Measurements from ENCODE around the gene ADAP1. TPM values are rescaled to one million over a fixed set of nuclear protein-coding genes. Genes with fewer than 3 reads are reported as not detected.
"Not testable (repeated sequence)": the region's sequence is repeated elsewhere in the genome, so short reads cannot be mapped to it uniquely, and the experiment has no call there.

Gene ADAP1
- polyA plus RNA-seq, 3 donors: 49.1 to 117 (median 72.2) TPM

GRCh38 chr7:908591-909357 is 45.7 kb downstream of the ADAP1 start:
- intact Hi-C loops (cut with micrococcal nuclease): loop anchor here (2.0 to 10.0 kb wide), 3 partner anchors 20 to 156 kb away; partner anchors contain the start of gene ADAP1 (in 1 of the 2)
- peak overlapping the region; percentile 90 for H3K4me2 ChIP-seq (replicated peaks; ENCODE audit: extremely low read depth, low read length, poor library complexity, severe bottlenecking)
- Mint-ChIP-seq H3K4me1 (peaks cover 41% of the 10 kb centered on the region), H3K27ac (peak overlapping the region in 2 of 7 donors; percentile 27 to 46), H3K36me3 (peaks cover 10 to 30% of the 10 kb centered on the region in 2 donors)
- peaks cover 53% of the 10 kb centered on the region for H4K20me1 ChIP-seq (ENCODE audit: insufficient read depth, low read length)
- peak; percentile 65 to 71 (median 70) for DNase-seq
- H3K4me1 ChIP-seq (ENCODE audit: control insufficient read depth in 1 of 2, insufficient read depth in 2 of 2, low read length in 2 of 2): peaks cover 66 to 70% of the 10 kb centered on the region in 2 donors
- H3K79me2 ChIP-seq (ENCODE audit: insufficient read depth, low read length): peaks cover 38% of the 10 kb centered on the region
- H2AFZ ChIP-seq (ENCODE audit: insufficient read depth, low read depth, low read length, poor library complexity, severe bottlenecking); H3K9me3 ChIP-seq (replicated peaks in 1 of 2; ENCODE audit: control insufficient read depth in 1 of 2, insufficient read depth in 1 of 2, low read length in 2 of 2); H3K9me3 Mint-ChIP-seq; H3K27me3 Mint-ChIP-seq (ENCODE audit: low read depth in 3 of 3); H3K4me3 Mint-ChIP-seq; H3K27me3 ChIP-seq (ENCODE audit: control insufficient read depth in 2 of 2, insufficient read depth in 2 of 2, low read length in 2 of 2): not testable (repeated sequence)
- H3K9ac ChIP-seq (ENCODE audit: insufficient read depth, low read length, poor library complexity, severe bottlenecking): peak overlapping the region; percentile 91
- H3K36me3 ChIP-seq (replicated peaks in 1 of 2; ENCODE audit: control insufficient read depth in 1 of 2, insufficient read depth in 2 of 2, low read length in 2 of 2): peaks cover 15% of the 10 kb centered on the region in 2 donors
- WGBS (ENCODE audit: insufficient coverage): 35% methylated on average over 48 of the region's 73 CpGs
- H3K27ac ChIP-seq (ENCODE audit: low read depth in 1 of 2, low read length in 2 of 2): peak overlapping the region in 1 of 2 donors; percentile 99
- TF ChIP-seq CTCF (IDR thresholded peaks at IDR 0.05): peak; percentile 97
- peak overlapping the region; percentile 38 to 78 (median 54) for H3K4me3 ChIP-seq (replicated peaks in 1 of 3; ENCODE audit: low read depth in 2 of 3, low read length in 3 of 3)

GRCh38 chr7:908159-908581 is 46.3 kb downstream of the ADAP1 start:
- Histone ChIP-seq H2AFZ (ENCODE audit: insufficient read depth, low read depth, low read length, poor library complexity, severe bottlenecking) (no peak overlapping the region), H4K20me1 (ENCODE audit: insufficient read depth, low read length) (peaks cover 57% of the 10 kb centered on the region), H3K4me2 (replicated peaks; ENCODE audit: extremely low read depth, low read length, poor library complexity, severe bottlenecking) (peak overlapping the region; percentile 90), H3K4me1 (ENCODE audit: control insufficient read depth in 1 of 2, insufficient read depth in 2 of 2, low read length in 2 of 2) (peaks cover 60 to 64% of the 10 kb centered on the region in 2 donors), H3K4me3 (replicated peaks in 1 of 3; ENCODE audit: low read depth in 2 of 3, low read length in 3 of 3) (peak overlapping the region in 1 of 3 experiments; percentile 78), H3K9ac (ENCODE audit: insufficient read depth, low read length, poor library complexity, severe bottlenecking) (no peak overlapping the region), H3K27ac (ENCODE audit: low read depth in 1 of 2, low read length in 2 of 2) (peak overlapping the region in 1 of 2 donors; percentile 99), H3K79me2 (ENCODE audit: insufficient read depth, low read length) (peaks cover 38% of the 10 kb centered on the region), H3K36me3 (replicated peaks in 1 of 2; ENCODE audit: control insufficient read depth in 1 of 2, insufficient read depth in 2 of 2, low read length in 2 of 2) (peaks cover 20 to 21% of the 10 kb centered on the region in 2 donors), H3K27me3 (ENCODE audit: control insufficient read depth in 2 of 2, insufficient read depth in 2 of 2, low read length in 2 of 2) (no peaks in the 10 kb centered on the region), H3K9me3 (replicated peaks in 1 of 2; ENCODE audit: control insufficient read depth in 1 of 2, insufficient read depth in 1 of 2, low read length in 2 of 2) (no peaks in the 10 kb centered on the region)
- 94% methylated on average over 9 of the region's 12 CpGs for WGBS (ENCODE audit: insufficient coverage)
- no peak for TF ChIP-seq CTCF (IDR thresholded peaks at IDR 0.05)
- intact Hi-C loops (cut with micrococcal nuclease): loop anchor here (2.0 to 10.0 kb wide), 3 partner anchors 21 to 157 kb away; partner anchors contain the start of gene ADAP1 (in 1 of the 2)
- H3K27ac Mint-ChIP-seq: peak overlapping the region in 2 of 7 donors; percentile 27 to 46
- H3K9me3 Mint-ChIP-seq: peaks cover 0 to 4% (median 0%) of the 10 kb centered on the region in 7 donors
- H3K36me3 Mint-ChIP-seq: peaks cover 10 to 32% of the 10 kb centered on the region in 2 donors
- no peak for DNase-seq
- no peaks in the 10 kb centered on the region for H3K27me3 Mint-ChIP-seq (ENCODE audit: low read depth in 3 of 3)
- H3K4me3 Mint-ChIP-seq: no peak overlapping the region
- H3K4me1 Mint-ChIP-seq: peaks cover 36% of the 10 kb centered on the region
